Frontal cortex (tissue), 4 donors: ENCODE data around the gene IQCE. TPM values are rescaled to one million over a fixed set of nuclear protein-coding genes. Genes with fewer than 3 reads are reported as not detected.

Experiments
- DNase-seq, 2 donors: peaks; one replicate each; pipeline ENCODE4 v3.0.0; 2012; ENCODE audit warnings: low spot score in 2 of 2
- FAIRE-seq: peaks from 2 replicates; lab custom pipeline; 2012; peaks lifted over from hg19 to GRCh38; lab: Jason Lieb, UNC
- total RNA-seq: library from RNA; depleted of rRNA; stranded (reverse); fragments of >200 nt; gene quantifications from one replicate; pipeline ENCODE4 v1.2.3, GENCODE V29; 2014
- donor health status: control.
- donor health status: control.
- donor health status: control.

Gene IQCE
- total RNA-seq, 1 donor from 2014 or later, result 17.9 TPM

DNA sequence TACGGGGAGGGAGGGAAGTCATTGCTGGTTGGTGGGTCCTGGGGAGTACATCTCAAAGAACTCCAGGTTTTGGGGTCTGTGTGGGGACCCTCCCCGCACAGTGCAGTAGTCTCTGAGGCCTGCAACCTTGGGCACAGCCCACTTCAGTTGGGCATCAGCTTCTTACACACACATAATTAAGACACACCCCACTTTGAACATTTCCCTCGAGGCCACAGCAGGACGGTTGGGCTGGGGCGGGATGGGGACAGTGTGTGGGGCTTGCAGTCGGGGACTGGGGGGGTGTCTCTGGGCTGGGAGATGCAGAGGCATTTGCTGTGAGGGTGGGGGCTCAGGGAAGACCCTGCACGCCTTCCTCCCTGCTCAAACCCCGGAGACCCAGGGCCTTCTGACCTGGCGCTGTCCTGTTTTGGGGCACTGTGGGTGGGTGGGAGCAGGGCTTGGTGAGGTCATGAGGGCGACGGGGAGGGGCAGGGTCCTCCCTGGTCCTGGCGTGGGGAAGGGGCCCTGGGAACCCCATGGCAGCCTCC is 38.0 kb upstream of the IQCE start:
- FAIRE-seq, result no peak
- DNase-seq, result no peak

GRCh38 chr7:2521341-2521745 is 37.4 kb upstream of the IQCE start:
- DNase-seq (no peak), FAIRE-seq (no peak)

GRCh38 chr7:2521952-2522591 is 36.7 kb upstream of the IQCE start:
- DNase-seq (no peak), FAIRE-seq (no peak)

DNA sequence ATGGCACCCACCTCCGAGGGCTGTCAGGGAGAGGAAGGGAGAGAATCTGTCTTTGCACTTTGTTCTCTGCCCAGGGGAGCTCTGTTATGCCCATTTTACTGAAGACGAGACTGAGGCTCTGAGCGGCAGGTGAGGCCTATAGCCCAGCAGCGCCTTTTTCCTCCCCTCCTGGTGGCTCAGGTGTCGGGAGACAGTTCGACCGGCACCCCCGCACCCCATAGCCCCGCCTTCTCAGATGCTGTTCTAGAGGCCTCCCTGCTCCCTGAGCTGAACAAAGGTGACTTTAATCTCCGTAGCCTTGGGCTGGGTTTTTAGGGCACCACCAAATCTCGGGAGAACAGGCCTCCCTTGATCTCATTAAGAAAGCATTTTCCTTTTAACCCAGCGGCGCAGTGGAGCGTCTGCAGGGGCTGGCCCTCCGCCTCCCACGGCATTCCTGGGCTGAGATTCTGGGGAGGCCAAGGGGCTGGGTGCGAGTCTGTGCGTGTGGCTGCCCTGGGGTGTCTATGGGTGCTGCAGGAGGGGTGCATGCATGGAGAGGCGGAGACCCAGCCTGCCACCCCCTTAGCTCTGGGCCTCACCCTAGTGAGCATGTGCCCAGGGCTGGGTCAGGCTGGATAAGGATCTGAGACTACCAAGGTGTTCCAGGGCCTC is 35.9 kb upstream of the IQCE start:
- DNase-seq, result no peak

DNA sequence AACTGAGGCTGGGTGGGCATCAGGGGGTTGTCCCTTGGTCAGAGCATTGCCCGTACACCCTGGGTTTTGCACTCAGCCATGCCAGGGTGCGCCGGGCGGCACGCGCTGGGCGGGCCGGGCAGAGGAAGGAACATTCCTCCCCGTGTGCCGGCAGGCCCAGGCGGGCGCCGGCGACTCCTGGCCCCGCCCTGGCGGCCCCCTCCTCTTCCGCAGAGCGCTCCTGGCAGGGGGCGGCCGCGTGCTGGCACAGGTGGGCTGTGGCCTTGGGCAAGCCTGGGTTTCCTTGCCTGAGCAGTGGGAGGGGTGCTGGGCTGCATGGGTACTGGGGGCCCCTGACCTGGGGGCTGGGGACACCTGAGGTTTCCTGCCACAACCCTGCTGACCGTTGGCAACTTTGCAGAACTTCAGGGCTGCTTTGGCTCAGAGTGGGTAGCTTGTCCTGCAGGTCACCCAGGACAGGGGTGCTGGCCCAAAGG is 35.3 kb upstream of the IQCE start:
- FAIRE-seq (no peak), DNase-seq (no peak)

More for the DNA sequence above, 35.9 kb upstream of the IQCE start:
- FAIRE-seq, result no peak

- DNase-seq (peak; percentile 90 to 92), FAIRE-seq (no peak)
These were observed 34.6 kb upstream of the IQCE start for GRCh38 chr7:2523941-2524807.

GRCh38 chr7:2524808-2525657 is 33.7 kb upstream of the IQCE start:
- no peak for FAIRE-seq
- DNase-seq, result no peak

DNA sequence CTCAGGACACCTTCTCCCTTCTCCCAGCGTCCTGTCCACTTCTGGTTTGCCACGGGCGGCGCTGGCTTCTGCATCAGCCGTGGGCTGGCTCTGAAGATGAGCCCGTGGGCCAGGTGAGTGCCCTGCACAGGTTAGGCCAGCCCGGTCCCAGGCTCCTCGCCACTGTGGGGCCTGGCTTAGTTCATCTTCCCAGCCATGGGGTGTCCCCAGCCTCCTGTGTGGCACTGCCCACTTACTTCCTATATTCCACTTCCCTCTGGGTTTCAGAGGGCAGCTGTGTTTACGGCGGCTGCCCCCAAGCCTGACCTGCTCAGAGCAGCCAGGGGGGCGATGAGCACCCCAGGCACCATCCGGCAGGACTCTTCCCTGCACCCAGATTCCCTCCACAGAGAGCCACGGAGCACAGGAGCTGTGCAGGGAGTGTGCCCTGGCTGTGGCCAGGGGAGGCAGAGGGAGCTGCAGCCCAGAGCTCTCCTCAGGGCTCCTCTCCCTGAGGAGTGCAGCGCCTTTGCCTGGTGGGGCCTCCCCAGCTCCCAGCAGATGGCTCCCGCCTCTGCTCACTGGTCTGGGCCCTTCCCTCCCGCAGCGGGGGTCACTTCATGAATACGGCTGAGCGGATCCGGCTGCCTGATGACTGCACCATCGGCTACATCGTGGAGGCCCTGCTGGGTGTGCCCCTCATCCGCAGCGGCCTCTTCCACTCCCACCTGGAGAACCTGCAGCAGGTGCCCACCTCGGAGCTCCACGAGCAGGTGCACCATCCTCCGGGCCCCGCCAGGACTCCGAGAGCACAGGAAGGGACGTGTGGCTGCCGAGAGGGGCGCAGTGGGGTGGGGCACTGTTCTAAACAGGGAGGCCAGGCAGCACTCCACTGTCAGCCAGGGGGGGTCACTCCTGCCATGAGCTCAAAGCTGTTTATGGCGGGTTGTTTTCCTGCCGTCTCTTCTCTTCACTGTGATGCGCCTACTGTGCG is 32.8 kb upstream of the IQCE start:
- DNase-seq (no peak), FAIRE-seq (no peak)

GRCh38 chr7:2526659-2527504 is 31.9 kb upstream of the IQCE start:
- no peak for FAIRE-seq
- DNase-seq, result no peak

DNA sequence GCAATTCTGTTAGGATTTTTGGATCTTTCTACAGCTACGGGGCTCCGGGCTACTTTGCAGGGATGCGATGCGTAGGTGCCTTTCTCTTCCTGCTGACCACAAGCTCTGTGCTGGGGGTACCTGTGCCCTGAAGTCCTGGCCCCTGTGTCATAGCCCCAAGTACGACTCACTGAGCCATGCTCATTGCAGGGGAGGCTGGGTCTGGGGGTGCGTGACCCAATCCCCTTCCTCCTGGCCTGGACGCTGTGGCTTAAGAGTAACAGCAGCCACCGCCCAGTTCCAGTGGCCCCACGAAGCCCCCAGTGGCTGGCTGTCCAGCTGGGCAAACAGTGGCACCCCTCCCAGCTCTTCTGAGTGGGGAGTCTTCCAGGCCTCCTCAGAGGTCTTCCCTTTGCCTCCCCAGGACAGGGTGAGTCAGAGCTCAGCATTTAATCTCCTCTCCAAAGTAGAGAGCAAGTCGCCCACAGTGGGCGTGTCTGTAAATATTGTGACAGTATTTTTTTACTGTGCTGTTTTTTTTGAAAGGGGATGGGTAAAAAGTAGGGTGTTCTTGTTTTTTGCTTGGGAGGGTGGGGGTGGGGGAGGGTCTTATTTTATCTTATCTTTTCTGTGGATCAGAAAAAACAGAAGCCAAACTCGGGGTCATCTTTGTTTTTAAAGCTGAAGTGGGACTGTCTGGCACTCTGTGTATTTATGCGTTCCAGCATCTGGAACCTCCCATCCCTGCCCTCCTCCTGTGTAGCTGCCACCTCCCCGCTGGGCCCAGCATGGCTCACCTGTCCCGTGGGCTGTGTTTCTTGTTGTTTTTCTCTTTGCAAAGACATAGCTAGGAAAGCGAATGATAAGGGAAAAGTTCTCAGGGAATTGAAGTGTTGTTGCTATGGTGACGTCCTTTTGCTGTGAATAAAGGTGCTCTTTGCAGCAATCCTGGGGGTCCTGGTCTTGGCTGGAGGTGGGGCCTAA is 31.0 kb upstream of the IQCE start:
- DNase-seq (no peak), FAIRE-seq (no peak)

GRCh38 chr7:2528481-2529095 is 30.2 kb upstream of the IQCE start:
- no peak for DNase-seq
- no peak for FAIRE-seq

DNA sequence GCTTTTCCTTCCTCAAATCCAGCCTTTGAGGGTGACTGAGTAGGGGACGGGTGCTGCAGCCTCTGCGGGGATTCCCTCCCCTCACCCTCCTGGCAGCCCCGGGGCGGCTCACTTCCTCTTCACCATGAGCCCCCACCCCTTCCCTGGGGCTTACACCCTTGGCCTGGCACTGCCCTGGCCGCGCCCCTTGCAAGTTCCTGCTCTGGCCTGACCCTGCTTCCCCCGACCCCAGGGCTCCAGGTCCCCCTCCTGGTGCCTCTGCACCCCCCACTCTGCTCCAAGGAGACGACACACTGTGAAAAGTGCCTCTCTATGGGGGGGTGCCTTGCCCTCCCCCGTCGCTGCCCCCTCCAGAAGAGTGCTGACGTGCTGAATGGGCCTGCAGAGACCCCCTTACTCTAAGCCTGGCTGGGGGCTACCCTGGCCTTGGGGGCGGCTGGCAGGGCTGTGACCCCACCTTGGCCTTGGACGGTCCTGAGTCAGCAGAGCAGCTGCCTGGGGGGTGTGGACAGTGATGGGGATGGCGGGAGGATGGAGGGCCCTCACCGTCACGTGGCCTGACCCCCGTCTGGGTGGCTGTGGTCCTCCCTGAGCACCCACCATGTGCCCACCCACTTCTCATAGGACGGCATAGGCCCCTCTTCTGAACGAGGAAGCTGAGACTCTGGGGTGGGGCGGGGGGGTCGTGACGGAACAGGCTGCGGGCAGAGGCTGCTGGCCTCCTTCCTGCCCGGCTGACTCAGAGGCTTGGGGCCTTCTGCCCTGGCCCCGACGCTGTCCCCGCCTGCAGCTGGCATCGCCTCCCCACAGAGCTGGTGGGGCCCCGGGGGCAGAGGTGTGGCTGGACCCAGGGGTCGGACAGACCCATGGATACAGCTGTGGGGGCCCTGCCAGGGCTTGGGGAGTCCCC is 29.4 kb upstream of the IQCE start:
- FAIRE-seq, result no peak
- DNase-seq, result peak in 1 of 2 donors; percentile 58

DNA sequence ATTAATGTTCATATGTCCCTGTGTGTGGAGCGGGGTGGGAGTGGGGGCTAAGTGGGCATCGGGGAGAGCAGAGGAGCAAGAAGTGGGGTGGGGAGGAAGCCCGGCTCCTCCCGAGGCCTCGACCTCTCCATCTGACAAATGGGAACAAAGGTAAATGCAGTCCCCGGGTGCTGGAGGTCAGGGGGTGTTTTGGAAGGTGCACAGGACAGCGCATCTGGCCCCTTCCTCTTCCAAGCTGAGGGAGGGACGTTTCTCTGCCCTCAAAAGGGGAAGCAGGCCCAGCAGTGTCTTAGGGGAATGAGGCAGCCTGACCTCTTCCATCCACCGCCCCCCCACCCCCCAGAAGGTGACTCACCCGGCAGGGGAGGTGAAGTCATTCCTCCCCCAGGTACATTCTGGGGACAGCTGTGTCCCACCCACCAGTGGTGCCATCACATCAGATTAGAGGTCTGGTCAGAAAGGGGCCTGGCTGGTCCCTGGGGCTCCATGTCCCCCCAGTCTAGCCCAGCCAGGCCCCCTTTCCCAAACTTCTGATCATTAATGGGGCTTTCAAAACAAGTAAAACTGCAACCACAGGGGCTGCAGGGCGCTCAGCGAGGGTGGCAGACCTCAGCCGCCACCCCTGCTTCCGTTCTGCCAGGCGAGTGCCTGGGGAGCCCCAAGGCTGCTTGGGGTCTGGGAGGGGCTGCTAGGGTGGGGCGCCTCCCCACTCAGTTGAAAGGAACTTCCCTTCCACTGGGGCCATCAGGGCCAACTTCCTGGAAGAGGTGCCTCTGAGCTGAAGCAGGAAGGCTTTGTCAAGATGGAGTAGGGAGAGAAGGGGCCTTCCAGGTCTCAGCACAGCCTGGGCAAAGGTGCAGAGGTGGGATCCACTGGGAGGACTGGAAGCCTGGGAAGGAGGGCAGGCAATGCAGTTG is 28.4 kb upstream of the IQCE start:
- DNase-seq (peak in 1 of 2 donors; percentile 67), FAIRE-seq (no peak)
